Loucy (cell line): ENCODE results near the gene L3MBTL2.

Source experiments
- H2AFZ ChIP-seq: fragments of 200-600 bp; sonication (generic); 2 replicates; pipeline ENCODE4 v1.6.0; 2016; ENCODE audit warnings: antibody characterized with exemption, mild to moderate bottlenecking, low read length, moderate library complexity
- H3F3A ChIP-seq: fragments of 200-600 bp; 2 replicates; pipeline ENCODE4 v1.6.0; 2016; ENCODE audit warnings: antibody characterized with exemption, low read depth, mild to moderate bottlenecking
- H3K27me3 ChIP-seq: fragments of 200-600 bp; sonication (generic); 2 replicates; pipeline ENCODE4 v1.6.1; 2014; ENCODE audit warnings: low read length, mild to moderate bottlenecking; ENCODE audit not compliant: insufficient read depth, poor library complexity, severe bottlenecking
- H3K36me3 ChIP-seq: fragments of 200-600 bp; sonication (generic); 2 replicates; pipeline ENCODE4 v1.6.1; 2016; ENCODE audit warnings: low read length; ENCODE audit not compliant: insufficient read depth
- H3K4me1 ChIP-seq: fragments of 200-600 bp; sonication (generic); 2 replicates; pipeline ENCODE4 v1.5.1; 2014; ENCODE audit warnings: low read length, mild to moderate bottlenecking; ENCODE audit not compliant: insufficient read depth, poor library complexity, severe bottlenecking
- H3K4me2 ChIP-seq: fragments of 200-600 bp; sonication (generic); 2 replicates; pipeline ENCODE4 v1.6.0; 2014; ENCODE audit warnings: antibody characterized with exemption, low read length, low read depth, mild to moderate bottlenecking; ENCODE audit not compliant: poor library complexity, severe bottlenecking
- H3K4me3 ChIP-seq: fragments of 200-600 bp; sonication (generic); 2 replicates; pipeline ENCODE4 v1.5.1; 2014; ENCODE audit warnings: low read length, mild to moderate bottlenecking, mixed read lengths; ENCODE audit not compliant: poor library complexity, severe bottlenecking
- H3K79me2 ChIP-seq: fragments of 200-600 bp; sonication (generic); 2 replicates; pipeline ENCODE4 v1.6.1; 2014; ENCODE audit warnings: low read length; ENCODE audit not compliant: insufficient read depth
- H3K9ac ChIP-seq: fragments of 200-600 bp; sonication (generic); 2 replicates; pipeline ENCODE4 v1.6.0; 2014; ENCODE audit warnings: mild to moderate bottlenecking, low read depth, low read length, moderate library complexity; ENCODE audit not compliant: poor library complexity, severe bottlenecking
- H3K9me2 ChIP-seq: fragments of 200-600 bp; sonication (generic); replicated peaks from 2 replicates; pipeline ENCODE4 v1.6.1; 2016; ENCODE audit warnings: low read depth, low read length, mixed read lengths
- H3K9me3 ChIP-seq: fragments of 200-600 bp; sonication (generic); 2 replicates; pipeline ENCODE4 v1.6.1; 2014; ENCODE audit warnings: mild to moderate bottlenecking, antibody characterized with exemption, low read length, low read depth; ENCODE audit not compliant: insufficient read depth
- H4K20me1 ChIP-seq: fragments of 200-600 bp; sonication (generic); 2 replicates; pipeline ENCODE4 v1.6.0; 2014; ENCODE audit warnings: antibody characterized with exemption, low read length, mild to moderate bottlenecking; ENCODE audit not compliant: insufficient read depth, poor library complexity, severe bottlenecking
- CTCF ChIP-seq: fragments of 200-600 bp; sonication (generic); conservative IDR thresholded peaks from 2 replicates; pipeline ENCODE4 v1.5.1; 2014; ENCODE audit warnings: mild to moderate bottlenecking, antibody characterized with exemption, low read length
- EZH2phosphoT487 ChIP-seq: fragments of 200-600 bp; IDR thresholded peaks from 2 replicates; pipeline ENCODE4 v1.6.1; 2018; ENCODE audit warnings: antibody characterized with exemption, mild to moderate bottlenecking, moderate library complexity, borderline replicate concordance

Gene L3MBTL2

GRCh38 chr22:41234815-41235695 is 29.9 kb downstream of the L3MBTL2 start:
- Histone ChIP-seq H3K27me3 (no peaks in the 10 kb centered on the region), H3F3A (no peaks in the 10 kb centered on the region), H4K20me1 (no peaks in the 10 kb centered on the region), H3K4me3 (no peak overlapping the region), H2AFZ (no peak overlapping the region), H3K9ac (no peak overlapping the region), H3K4me2 (no peak overlapping the region), H3K9me3 (no peaks in the 10 kb centered on the region), H3K9me2 (no peaks in the 10 kb centered on the region), H3K79me2 (no peaks in the 10 kb centered on the region), H3K4me1 (no peaks in the 10 kb centered on the region), H3K36me3 (no peaks in the 10 kb centered on the region; the same call in 1 of the 2 replicates)
- no peak for TF ChIP-seq CTCF
- no peak for TF ChIP-seq EZH2phosphoT487

- no peaks in the 10 kb centered on the region for H3K79me2 ChIP-seq
- TF ChIP-seq EZH2phosphoT487 (no peak), CTCF (peak; percentile 46; the same call in 1 of the 2 replicates)
- H3K4me3 ChIP-seq = peak overlapping the region; percentile 46
- H3K9me2 ChIP-seq = no peaks in the 10 kb centered on the region
- H4K20me1 ChIP-seq = no peaks in the 10 kb centered on the region
- H3K9me3 ChIP-seq = no peaks in the 10 kb centered on the region
- no peaks in the 10 kb centered on the region for H3K27me3 ChIP-seq
- H2AFZ ChIP-seq = no peak overlapping the region
- peak overlapping the region; percentile 46 for H3K4me2 ChIP-seq
- no peaks in the 10 kb centered on the region for H3F3A ChIP-seq
- no peaks in the 10 kb centered on the region for H3K4me1 ChIP-seq
- H3K9ac ChIP-seq = no peak overlapping the region
- no peaks in the 10 kb centered on the region for H3K36me3 ChIP-seq
Observed at GRCh38 chr22:41237036-41237706, 32.1 kb downstream of the L3MBTL2 start.

- H3K4me2 ChIP-seq = peak overlapping the region; percentile 46
Observed at GRCh38 chr22:41237707-41238569, 32.8 kb downstream of the L3MBTL2 start.

More at GRCh38 chr22:41237707-41238569, 32.8 kb downstream of the L3MBTL2 start:
- peak overlapping the region; percentile 46 for H3K4me3 ChIP-seq
- H2AFZ ChIP-seq = no peak overlapping the region
- TF ChIP-seq CTCF (no peak; the same call in 1 of the 2 replicates), EZH2phosphoT487 (no peak)
- no peaks in the 10 kb centered on the region for H3K4me1 ChIP-seq
- no peaks in the 10 kb centered on the region for H3K9me3 ChIP-seq
- H3K36me3 ChIP-seq = no peaks in the 10 kb centered on the region
- no peaks in the 10 kb centered on the region for H4K20me1 ChIP-seq
- no peak overlapping the region for H3K9ac ChIP-seq
- no peaks in the 10 kb centered on the region for H3K79me2 ChIP-seq
- H3K9me2 ChIP-seq = no peaks in the 10 kb centered on the region
- no peaks in the 10 kb centered on the region for H3F3A ChIP-seq
- no peaks in the 10 kb centered on the region for H3K27me3 ChIP-seq
